ENCODE measurements around the gene APOO. TPM values are rescaled to one million over a fixed set of nuclear protein-coding genes. Genes with fewer than 3 reads are reported as not detected.

Gene APOO
- total RNA-seq, 1 donor from 2014 or later = 78.2 TPM

GRCh38 chrX:23788946-23789345 lies 118.8 kb downstream of the APOO start:
- Mint-ChIP-seq H3K27ac (no peak overlapping the region), H3K36me3 (peaks cover 30% of the 10 kb centered on the region), H3K4me1 (ENCODE audit: unreplicated experiment) (peaks cover 38% of the 10 kb centered on the region), H3K9me3 (no peaks in the 10 kb centered on the region), H3K27me3 (no peaks in the 10 kb centered on the region), H3K4me3 (no peak overlapping the region)
- TF ChIP-seq, protein P1, sequence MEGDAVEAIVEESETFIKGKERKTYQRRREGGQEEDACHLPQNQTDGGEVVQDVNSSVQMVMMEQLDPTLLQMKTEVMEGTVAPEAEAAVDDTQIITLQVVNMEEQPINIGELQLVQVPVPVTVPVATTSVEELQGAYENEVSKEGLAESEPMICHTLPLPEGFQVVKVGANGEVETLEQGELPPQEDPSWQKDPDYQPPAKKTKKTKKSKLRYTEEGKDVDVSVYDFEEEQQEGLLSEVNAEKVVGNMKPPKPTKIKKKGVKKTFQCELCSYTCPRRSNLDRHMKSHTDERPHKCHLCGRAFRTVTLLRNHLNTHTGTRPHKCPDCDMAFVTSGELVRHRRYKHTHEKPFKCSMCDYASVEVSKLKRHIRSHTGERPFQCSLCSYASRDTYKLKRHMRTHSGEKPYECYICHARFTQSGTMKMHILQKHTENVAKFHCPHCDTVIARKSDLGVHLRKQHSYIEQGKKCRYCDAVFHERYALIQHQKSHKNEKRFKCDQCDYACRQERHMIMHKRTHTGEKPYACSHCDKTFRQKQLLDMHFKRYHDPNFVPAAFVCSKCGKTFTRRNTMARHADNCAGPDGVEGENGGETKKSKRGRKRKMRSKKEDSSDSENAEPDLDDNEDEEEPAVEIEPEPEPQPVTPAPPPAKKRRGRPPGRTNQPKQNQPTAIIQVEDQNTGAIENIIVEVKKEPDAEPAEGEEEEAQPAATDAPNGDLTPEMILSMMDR (conservative IDR thresholded peaks at IDR 0.05) = no peak
- DNase-seq (ENCODE audit: extremely low spot score, unreplicated experiment) = no peak

- Mint-ChIP-seq H3K36me3 (peaks cover 33% of the 10 kb centered on the region), H3K27ac (peak overlapping the region; percentile 72), H3K4me3 (peak overlapping the region; percentile 4), H3K9me3 (no peaks in the 10 kb centered on the region), H3K4me1 (ENCODE audit: unreplicated experiment) (peaks cover 41% of the 10 kb centered on the region), H3K27me3 (no peaks in the 10 kb centered on the region)
- DNase-seq (ENCODE audit: extremely low spot score, unreplicated experiment) = no peak
- TF ChIP-seq, protein P1 (conservative IDR thresholded peaks at IDR 0.05) = no peak
Observed at GRCh38 chrX:23788521-23788920, 119.2 kb downstream of the APOO start.

DNA sequence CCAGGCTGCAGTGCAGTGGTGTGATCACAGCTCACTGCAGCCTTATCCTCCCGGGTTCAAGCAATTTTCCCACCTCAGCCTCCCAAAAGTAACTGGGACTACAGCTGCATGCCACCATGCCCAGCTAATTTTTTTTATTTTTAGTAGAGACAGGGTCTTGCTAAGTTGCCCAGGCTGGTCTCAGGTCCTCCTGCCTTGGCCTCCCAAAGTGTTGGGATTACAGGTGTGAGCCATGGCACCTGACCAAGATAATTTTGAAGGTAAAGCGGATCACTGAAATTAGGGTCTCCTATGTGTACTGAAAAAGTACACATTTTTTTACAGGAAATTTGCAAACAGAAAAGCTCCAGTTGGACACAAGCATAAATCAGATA lies 120.0 kb downstream of the APOO start:
- Mint-ChIP-seq H3K27ac (peak overlapping the region; percentile 72), H3K27me3 (no peaks in the 10 kb centered on the region), H3K4me3 (no peak overlapping the region), H3K9me3 (no peaks in the 10 kb centered on the region), H3K36me3 (peaks cover 33% of the 10 kb centered on the region), H3K4me1 (ENCODE audit: unreplicated experiment) (peaks cover 34% of the 10 kb centered on the region)
- no peak for DNase-seq (ENCODE audit: extremely low spot score, unreplicated experiment)
- TF ChIP-seq, protein P1 (conservative IDR thresholded peaks at IDR 0.05) = no peak

GRCh38 chrX:23786268-23786815 lies 121.4 kb downstream of the APOO start:
- DNase-seq (ENCODE audit: extremely low spot score, unreplicated experiment) = no peak
- Mint-ChIP-seq H3K36me3 (peaks cover 33% of the 10 kb centered on the region), H3K27me3 (no peaks in the 10 kb centered on the region), H3K4me3 (peak overlapping the region; percentile 98), H3K27ac (peak overlapping the region; percentile 87), H3K4me1 (ENCODE audit: unreplicated experiment) (peaks cover 33% of the 10 kb centered on the region), H3K9me3 (no peaks in the 10 kb centered on the region)
- TF ChIP-seq, protein P1 (conservative IDR thresholded peaks at IDR 0.05) = no peak

DNA sequence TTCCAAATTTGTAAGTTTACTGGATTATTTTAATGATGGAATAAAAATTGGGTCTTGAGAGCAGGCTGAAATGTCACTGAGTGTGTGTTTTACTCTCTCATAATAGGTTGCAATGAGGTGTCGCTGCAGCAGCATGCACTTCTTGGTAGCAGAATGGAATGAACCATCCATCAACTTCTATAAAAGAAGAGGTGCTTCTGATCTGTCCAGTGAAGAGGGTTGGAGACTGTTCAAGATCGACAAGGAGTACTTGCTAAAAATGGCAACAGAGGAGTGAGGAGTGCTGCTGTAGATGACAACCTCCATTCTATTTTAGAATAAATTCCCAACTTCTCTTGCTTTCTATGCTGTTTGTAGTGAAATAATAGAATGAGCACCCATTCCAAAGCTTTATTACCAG lies 122.2 kb downstream of the APOO start:
- no peaks in the 10 kb centered on the region for H3K9me3 Mint-ChIP-seq
- H3K4me3 Mint-ChIP-seq = peak overlapping the region; percentile 98
- H3K27me3 Mint-ChIP-seq = no peaks in the 10 kb centered on the region
- peak overlapping the region; percentile 87 for H3K27ac Mint-ChIP-seq
- H3K4me1 Mint-ChIP-seq (ENCODE audit: unreplicated experiment) = peaks cover 33% of the 10 kb centered on the region
- H3K36me3 Mint-ChIP-seq = peaks cover 33% of the 10 kb centered on the region
- DNase-seq (ENCODE audit: extremely low spot score, unreplicated experiment) = no peak
- TF ChIP-seq, protein P1 (conservative IDR thresholded peaks at IDR 0.05) = no peak

All from type B pancreatic cell (in vitro differentiated cells).